Prostate gland (tissue), 2 donors: ENCODE measurements around the gene FGF12.

Source experiments
- POLR2A ChIP-seq: fragments of 450-650 bp; IDR thresholded peaks from one replicate; pipeline ENCODE4 v1.6.1; 2016; ENCODE audit warnings: antibody characterized with exemption, mild to moderate bottlenecking
- TF ChIP-seq, protein P1 (sequence below), 4 experiments: fragments of 200-600 bp in 2 of 4; fragments of 450-650 bp in 2 of 4; sonication (generic) in 2 of 4; IDR thresholded peaks; 1 replicate in 3 of 4; 2 replicates in 1 of 4; pipeline ENCODE4 v1.5.1; 2016 to 2019; ENCODE audit warnings: antibody characterized with exemption in 4 of 4, mild to moderate bottlenecking in 2 of 4, moderate library complexity in 2 of 4

- TF ChIP-seq, protein P1, sequence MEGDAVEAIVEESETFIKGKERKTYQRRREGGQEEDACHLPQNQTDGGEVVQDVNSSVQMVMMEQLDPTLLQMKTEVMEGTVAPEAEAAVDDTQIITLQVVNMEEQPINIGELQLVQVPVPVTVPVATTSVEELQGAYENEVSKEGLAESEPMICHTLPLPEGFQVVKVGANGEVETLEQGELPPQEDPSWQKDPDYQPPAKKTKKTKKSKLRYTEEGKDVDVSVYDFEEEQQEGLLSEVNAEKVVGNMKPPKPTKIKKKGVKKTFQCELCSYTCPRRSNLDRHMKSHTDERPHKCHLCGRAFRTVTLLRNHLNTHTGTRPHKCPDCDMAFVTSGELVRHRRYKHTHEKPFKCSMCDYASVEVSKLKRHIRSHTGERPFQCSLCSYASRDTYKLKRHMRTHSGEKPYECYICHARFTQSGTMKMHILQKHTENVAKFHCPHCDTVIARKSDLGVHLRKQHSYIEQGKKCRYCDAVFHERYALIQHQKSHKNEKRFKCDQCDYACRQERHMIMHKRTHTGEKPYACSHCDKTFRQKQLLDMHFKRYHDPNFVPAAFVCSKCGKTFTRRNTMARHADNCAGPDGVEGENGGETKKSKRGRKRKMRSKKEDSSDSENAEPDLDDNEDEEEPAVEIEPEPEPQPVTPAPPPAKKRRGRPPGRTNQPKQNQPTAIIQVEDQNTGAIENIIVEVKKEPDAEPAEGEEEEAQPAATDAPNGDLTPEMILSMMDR (IDR thresholded peaks at IDR 0.05) = no peak
- TF ChIP-seq POLR2A = no peak
These were observed 489.2 kb downstream of the FGF12 start for GRCh38 chr3:192237992-192238608.
